ENCODE data around the gene TEX29.

The TEX29 gene

DNA sequence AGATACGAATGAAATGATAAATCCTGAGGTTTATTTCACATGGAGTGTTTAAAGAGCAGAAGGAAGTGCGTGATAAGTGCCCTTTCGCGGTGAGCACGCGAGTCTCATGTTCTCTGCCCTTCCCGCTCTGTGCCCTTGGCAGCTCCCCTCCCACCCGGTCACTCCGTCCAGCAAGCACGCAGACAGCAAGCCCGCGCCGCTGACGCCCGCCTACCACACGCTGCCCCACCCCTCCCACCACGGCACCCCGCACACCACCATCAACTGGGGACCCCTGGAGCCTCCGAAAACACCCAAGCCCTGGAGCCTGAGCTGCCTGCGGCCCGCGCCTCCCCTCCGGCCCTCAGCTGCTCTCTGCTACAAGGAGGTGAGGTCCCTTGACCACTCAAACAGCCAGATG, 37.4 kb upstream of the TEX29 start:
- Histone ChIP-seq H3K4me1 (ENCODE audit: insufficient read depth, low read length) (no peaks in the 10 kb centered on the region), H3K9me3 (ENCODE audit: low read length) (no peaks in the 10 kb centered on the region), H3K27me3 (ENCODE audit: insufficient read depth, low read length) (no peaks in the 10 kb centered on the region), H2AFZ (ENCODE audit: low read depth, low read length) (no peak overlapping the region), H3K4me3 (ENCODE audit: low read length) (no peak overlapping the region), H3K36me3 (ENCODE audit: insufficient read depth, low read length) (peaks cover 90% of the 10 kb centered on the region)

- H2AFZ ChIP-seq (ENCODE audit: low read depth, low read length): no peak overlapping the region
- no peaks in the 10 kb centered on the region for H3K9me3 ChIP-seq (ENCODE audit: low read length)
- no peaks in the 10 kb centered on the region for H3K4me1 ChIP-seq (ENCODE audit: insufficient read depth, low read length)
- no peak overlapping the region for H3K4me3 ChIP-seq (ENCODE audit: low read length)
- H3K27me3 ChIP-seq (ENCODE audit: insufficient read depth, low read length): no peaks in the 10 kb centered on the region
- H3K36me3 ChIP-seq (ENCODE audit: insufficient read depth, low read length): peaks cover 89% of the 10 kb centered on the region
Measured at GRCh38 chr13:111283457-111283856, 37.0 kb upstream of the TEX29 start.

- Histone ChIP-seq H3K9me3 (ENCODE audit: low read length) (no peaks in the 10 kb centered on the region), H3K36me3 (ENCODE audit: insufficient read depth, low read length) (peaks cover 84% of the 10 kb centered on the region)
Measured at GRCh38 chr13:111283991-111284390, 36.5 kb upstream of the TEX29 start.

DNA sequence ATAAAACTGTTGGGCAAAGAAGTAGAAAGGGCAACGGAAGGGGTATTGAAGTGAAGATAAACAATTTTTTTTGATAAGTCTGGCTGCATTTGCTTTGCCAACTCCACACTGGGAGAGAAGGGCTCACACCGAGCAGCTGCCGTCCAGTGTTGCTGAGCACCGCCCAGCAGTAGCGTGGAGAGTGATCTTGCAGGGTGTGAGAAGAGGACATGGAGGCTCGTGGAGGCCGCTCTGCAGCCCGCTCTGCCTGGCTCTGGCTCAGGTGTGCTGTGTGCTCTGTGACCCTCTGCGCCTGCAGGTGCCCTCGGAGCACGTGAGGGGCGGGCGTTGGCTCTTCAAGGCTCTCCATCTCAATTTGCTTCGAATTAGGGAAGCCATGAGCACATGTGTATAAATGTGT, 35.9 kb upstream of the TEX29 start:
- Histone ChIP-seq H2AFZ (ENCODE audit: low read depth, low read length) (no peak overlapping the region), H3K4me3 (ENCODE audit: low read length) (no peak overlapping the region), H3K27me3 (ENCODE audit: insufficient read depth, low read length) (no peaks in the 10 kb centered on the region), H3K36me3 (ENCODE audit: insufficient read depth, low read length) (peaks cover 82% of the 10 kb centered on the region), H3K9me3 (ENCODE audit: low read length) (no peaks in the 10 kb centered on the region), H3K4me1 (ENCODE audit: insufficient read depth, low read length) (no peaks in the 10 kb centered on the region)

More at GRCh38 chr13:111283991-111284390, 36.5 kb upstream of the TEX29 start:
- Histone ChIP-seq H3K4me3 (ENCODE audit: low read length) (no peak overlapping the region), H2AFZ (ENCODE audit: low read depth, low read length) (no peak overlapping the region), H3K4me1 (ENCODE audit: insufficient read depth, low read length) (no peaks in the 10 kb centered on the region), H3K27me3 (ENCODE audit: insufficient read depth, low read length) (no peaks in the 10 kb centered on the region)

DNA sequence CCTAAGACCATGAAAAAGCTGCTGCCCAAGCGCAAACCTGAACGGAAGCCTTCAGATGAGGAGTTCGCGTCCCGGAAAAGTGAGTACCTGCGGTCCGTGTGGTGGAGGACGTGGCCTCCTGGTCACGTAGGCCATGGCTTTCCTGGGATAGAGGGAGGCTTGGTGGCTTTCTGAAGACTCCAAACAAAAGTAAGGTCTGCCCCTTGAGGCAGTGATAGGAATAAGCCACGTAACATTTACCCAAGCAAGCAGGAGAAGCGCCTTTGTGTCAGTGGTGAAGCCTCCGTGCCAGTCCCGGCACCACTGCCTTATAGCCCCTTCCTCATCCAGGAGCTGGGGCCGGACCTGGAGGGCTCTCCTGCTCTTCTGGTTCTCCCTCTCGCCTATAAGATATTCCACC, 34.3 kb upstream of the TEX29 start:
- no peak overlapping the region for H2AFZ ChIP-seq (ENCODE audit: low read depth, low read length)
- H3K9me3 ChIP-seq (ENCODE audit: low read length): no peaks in the 10 kb centered on the region
- no peaks in the 10 kb centered on the region for H3K27me3 ChIP-seq (ENCODE audit: insufficient read depth, low read length)
- peaks cover 88% of the 10 kb centered on the region for H3K36me3 ChIP-seq (ENCODE audit: insufficient read depth, low read length)
- H3K4me1 ChIP-seq (ENCODE audit: insufficient read depth, low read length): no peaks in the 10 kb centered on the region
- no peak overlapping the region for H3K4me3 ChIP-seq (ENCODE audit: low read length)

DNA sequence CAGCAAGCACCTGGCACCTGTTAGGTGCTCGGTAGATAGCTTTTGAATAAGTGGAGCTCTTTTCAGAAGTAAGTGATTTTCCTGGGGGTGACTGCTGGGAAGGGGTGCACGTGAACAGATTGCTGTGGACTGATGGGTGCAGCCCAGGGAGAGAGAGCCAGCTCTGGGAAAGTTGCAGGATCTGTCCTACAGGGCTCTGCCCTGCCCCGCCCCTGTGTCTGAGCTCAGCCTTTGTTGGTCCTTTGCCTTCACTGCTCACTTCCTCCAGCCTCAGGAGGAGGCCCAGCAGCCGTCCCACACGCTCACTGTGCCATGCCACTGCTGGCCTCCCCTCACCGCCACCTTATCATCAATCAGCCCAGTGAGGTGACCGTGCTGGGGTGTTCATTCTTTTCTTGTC, 33.7 kb upstream of the TEX29 start:
- Histone ChIP-seq H3K27me3 (ENCODE audit: insufficient read depth, low read length) (no peaks in the 10 kb centered on the region), H3K4me1 (ENCODE audit: insufficient read depth, low read length) (no peaks in the 10 kb centered on the region), H3K4me3 (ENCODE audit: low read length) (no peak overlapping the region), H2AFZ (ENCODE audit: low read depth, low read length) (no peak overlapping the region), H3K36me3 (ENCODE audit: insufficient read depth, low read length) (peaks cover 84% of the 10 kb centered on the region), H3K9me3 (ENCODE audit: low read length) (no peaks in the 10 kb centered on the region)

DNA sequence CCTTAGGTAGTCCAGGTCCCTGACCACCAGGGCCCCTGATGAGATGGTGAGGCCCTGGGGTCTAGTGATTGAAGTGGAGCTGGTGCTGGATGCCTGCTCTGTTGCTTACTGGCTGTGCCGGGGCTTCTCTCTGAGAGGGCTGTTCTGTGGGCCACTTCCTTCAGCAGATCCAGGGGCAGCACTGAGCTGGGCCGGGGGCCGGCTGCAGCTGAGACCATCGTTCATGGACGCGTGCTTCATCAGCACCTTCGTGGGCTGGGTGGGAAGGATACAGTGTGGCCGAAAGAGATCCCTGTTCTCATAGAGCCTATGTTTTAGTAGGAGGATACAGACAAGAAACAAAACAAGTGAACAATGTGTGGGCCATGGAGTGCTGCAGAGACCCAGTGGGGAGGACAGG, 33.2 kb upstream of the TEX29 start:
- H3K4me1 ChIP-seq (ENCODE audit: insufficient read depth, low read length): no peaks in the 10 kb centered on the region
- no peak overlapping the region for H2AFZ ChIP-seq (ENCODE audit: low read depth, low read length)
- H3K9me3 ChIP-seq (ENCODE audit: low read length): no peaks in the 10 kb centered on the region
- H3K36me3 ChIP-seq (ENCODE audit: insufficient read depth, low read length): peaks cover 84% of the 10 kb centered on the region
- no peaks in the 10 kb centered on the region for H3K27me3 ChIP-seq (ENCODE audit: insufficient read depth, low read length)
- no peak overlapping the region for H3K4me3 ChIP-seq (ENCODE audit: low read length)

- Histone ChIP-seq H2AFZ (ENCODE audit: low read depth, low read length) (no peak overlapping the region), H3K9me3 (ENCODE audit: low read length) (no peaks in the 10 kb centered on the region), H3K36me3 (ENCODE audit: insufficient read depth, low read length) (peaks cover 85% of the 10 kb centered on the region), H3K4me1 (ENCODE audit: insufficient read depth, low read length) (no peaks in the 10 kb centered on the region), H3K27me3 (ENCODE audit: insufficient read depth, low read length) (no peaks in the 10 kb centered on the region), H3K4me3 (ENCODE audit: low read length) (no peak overlapping the region)
Measured at GRCh38 chr13:111288276-111288675, 32.2 kb upstream of the TEX29 start.

DNA sequence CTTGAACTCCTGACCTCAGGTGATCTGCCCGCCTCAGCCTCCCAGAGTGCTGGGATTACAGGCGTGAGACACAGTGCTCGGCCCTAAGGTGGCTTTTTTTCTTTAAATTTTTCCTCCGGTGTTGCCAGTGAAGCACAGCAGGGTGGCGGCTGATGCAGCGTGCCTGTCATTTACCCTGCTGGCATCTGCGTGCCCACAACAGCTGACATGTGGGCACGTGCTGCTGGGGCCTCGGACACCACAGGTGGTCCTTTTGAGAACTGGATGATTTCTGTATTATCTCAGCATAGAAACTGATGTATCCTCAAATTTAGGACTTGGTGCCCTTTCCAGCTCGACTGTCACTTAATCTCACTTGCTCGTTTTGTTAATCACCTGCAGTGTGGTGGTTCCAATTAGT, 31.2 kb upstream of the TEX29 start:
- H3K36me3 ChIP-seq (ENCODE audit: insufficient read depth, low read length): peaks cover 85% of the 10 kb centered on the region
- H3K4me1 ChIP-seq (ENCODE audit: insufficient read depth, low read length): no peaks in the 10 kb centered on the region
- no peaks in the 10 kb centered on the region for H3K9me3 ChIP-seq (ENCODE audit: low read length)
- H2AFZ ChIP-seq (ENCODE audit: low read depth, low read length): no peak overlapping the region
- no peaks in the 10 kb centered on the region for H3K27me3 ChIP-seq (ENCODE audit: insufficient read depth, low read length)
- H3K4me3 ChIP-seq (ENCODE audit: low read length): no peak overlapping the region

DNA sequence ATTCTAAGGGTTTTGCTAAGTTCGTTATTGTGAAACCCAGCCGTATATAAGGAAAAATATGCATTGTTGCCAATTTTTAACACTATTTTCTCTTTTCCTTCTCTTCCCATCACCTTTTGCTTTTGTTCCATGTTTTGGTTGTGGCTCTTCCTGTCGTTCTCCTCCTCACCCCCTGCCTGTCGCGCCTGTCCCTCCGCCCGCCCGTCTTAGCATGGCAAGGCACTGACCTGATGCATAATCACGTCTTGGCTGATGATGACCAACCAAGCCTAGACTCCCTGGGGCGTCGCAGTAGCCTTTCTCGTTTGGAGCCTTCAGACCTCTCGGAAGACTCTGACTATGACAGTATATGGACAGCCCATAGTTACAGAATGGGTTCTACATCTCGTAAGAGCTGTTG, 28.5 kb upstream of the TEX29 start:
- H3K36me3 ChIP-seq (ENCODE audit: insufficient read depth, low read length): peaks cover 73% of the 10 kb centered on the region

DNA sequence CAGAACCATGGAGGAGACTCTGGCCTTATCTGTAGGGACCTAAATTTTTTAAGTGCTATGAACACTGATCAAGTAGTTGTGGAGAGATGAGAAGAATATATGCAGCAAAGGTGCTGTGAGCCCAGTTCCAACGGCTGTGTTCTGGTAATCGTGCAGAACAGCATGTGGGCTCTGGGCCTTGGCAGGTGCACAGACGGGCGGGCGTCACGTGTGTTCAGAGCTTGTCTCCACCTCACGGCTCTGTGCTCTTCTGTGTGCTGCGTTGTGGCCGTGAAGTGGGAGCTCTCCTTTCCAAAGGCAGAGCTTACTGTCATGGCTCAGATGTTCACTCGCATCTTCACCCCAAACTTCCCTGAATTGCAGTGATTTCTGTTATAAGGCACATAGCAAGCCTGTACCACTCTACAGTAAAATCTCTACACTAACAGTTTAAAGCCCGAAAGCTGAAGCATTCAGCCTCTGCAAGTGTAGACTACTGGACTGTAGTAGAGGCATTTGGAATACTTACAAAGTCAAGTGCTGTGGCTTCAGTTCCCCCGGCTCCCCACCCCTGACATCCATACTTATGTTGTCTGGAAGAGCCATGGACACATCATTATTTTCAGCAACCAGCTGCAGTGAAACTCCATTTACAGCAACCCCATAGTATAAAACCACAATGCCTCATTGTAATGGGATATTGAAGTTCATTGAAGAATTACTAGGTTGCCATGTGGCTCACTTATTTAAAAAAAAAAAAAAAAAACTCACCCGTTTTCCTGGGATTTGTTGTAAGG, 27.5 kb upstream of the TEX29 start:
- H3K36me3 ChIP-seq (ENCODE audit: insufficient read depth, low read length): peaks cover 69% of the 10 kb centered on the region
- H2AFZ ChIP-seq (ENCODE audit: low read depth, low read length): no peak overlapping the region
- no peaks in the 10 kb centered on the region for H3K9me3 ChIP-seq (ENCODE audit: low read length)
- no peaks in the 10 kb centered on the region for H3K4me1 ChIP-seq (ENCODE audit: insufficient read depth, low read length)
- H3K27me3 ChIP-seq (ENCODE audit: insufficient read depth, low read length): no peaks in the 10 kb centered on the region
- no peak overlapping the region for H3K4me3 ChIP-seq (ENCODE audit: low read length)

More for the DNA sequence above, 28.5 kb upstream of the TEX29 start:
- no peak overlapping the region for H3K4me3 ChIP-seq (ENCODE audit: low read length)
- no peaks in the 10 kb centered on the region for H3K27me3 ChIP-seq (ENCODE audit: insufficient read depth, low read length)
- no peaks in the 10 kb centered on the region for H3K9me3 ChIP-seq (ENCODE audit: low read length)
- H3K4me1 ChIP-seq (ENCODE audit: insufficient read depth, low read length): no peaks in the 10 kb centered on the region
- H2AFZ ChIP-seq (ENCODE audit: low read depth, low read length): no peak overlapping the region

DNA sequence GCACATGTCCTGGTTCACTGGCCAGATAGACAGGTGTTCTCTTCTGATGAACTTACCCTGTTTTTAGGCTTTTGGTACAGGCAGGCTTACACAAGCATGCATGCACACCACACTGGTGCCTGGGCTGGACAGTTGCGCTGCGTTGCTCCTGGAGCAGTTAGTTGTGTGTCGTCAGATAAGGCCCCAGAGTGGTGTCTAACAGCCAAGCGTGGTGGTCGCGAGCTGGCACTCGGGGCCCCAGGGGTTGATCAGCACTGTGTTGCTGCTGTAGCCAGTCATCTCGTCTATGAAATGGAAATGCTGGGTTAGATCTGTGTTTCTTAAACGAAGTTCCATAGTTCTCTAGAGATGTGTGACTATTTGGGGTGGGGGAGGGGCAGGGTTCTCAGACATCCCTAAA, 24.6 kb upstream of the TEX29 start:
- H3K9me3 ChIP-seq (ENCODE audit: low read length): no peaks in the 10 kb centered on the region
- no peak overlapping the region for H2AFZ ChIP-seq (ENCODE audit: low read depth, low read length)
- H3K4me1 ChIP-seq (ENCODE audit: insufficient read depth, low read length): no peaks in the 10 kb centered on the region
- peaks cover 62% of the 10 kb centered on the region for H3K36me3 ChIP-seq (ENCODE audit: insufficient read depth, low read length)
- H3K4me3 ChIP-seq (ENCODE audit: low read length): no peak overlapping the region
- H3K27me3 ChIP-seq (ENCODE audit: insufficient read depth, low read length): no peaks in the 10 kb centered on the region

DNA sequence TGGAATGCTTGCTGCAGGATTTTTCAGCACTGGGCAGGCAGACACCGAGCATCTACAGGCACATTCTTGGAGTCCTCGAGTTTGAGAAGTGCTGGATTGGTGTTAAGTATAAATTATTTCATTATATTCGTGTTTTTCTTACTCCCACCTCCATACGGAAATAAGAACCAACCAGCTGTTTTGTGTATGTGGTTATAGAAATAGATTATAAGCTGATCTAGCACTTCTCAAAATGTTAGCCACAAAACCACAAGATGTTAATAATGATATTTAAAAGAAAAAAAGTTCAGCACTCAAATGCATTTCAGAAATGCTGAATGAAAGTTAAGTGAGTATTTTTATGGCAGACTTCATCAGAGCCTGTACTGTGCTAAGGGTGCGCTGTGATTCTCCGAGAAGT, 24.0 kb upstream of the TEX29 start:
- Histone ChIP-seq H3K9me3 (ENCODE audit: low read length) (no peaks in the 10 kb centered on the region), H3K27me3 (ENCODE audit: insufficient read depth, low read length) (no peaks in the 10 kb centered on the region), H3K4me1 (ENCODE audit: insufficient read depth, low read length) (no peaks in the 10 kb centered on the region), H3K36me3 (ENCODE audit: insufficient read depth, low read length) (peaks cover 60% of the 10 kb centered on the region), H2AFZ (ENCODE audit: low read depth, low read length) (no peak overlapping the region), H3K4me3 (ENCODE audit: low read length) (no peak overlapping the region)
